Right atrium auricular region (tissue), 2 donors: ENCODE measurements around the gene LCOR. TPM values are rescaled to one million over a fixed set of nuclear protein-coding genes. Genes with fewer than 3 reads are reported as not detected.
"Not testable (repeated sequence)": the region's sequence is repeated elsewhere in the genome, so short reads cannot be mapped to it uniquely, and the experiment has no call there.

Experiments
- DNase-seq: peaks from one replicate; pipeline ENCODE4 v3.0.0-alpha.2; 2019; ENCODE audit warnings: low spot score
- H3K27ac ChIP-seq, 2 donors: fragments of 200-600 bp; sonication (generic); 1 replicate in 1 of 2; 2 replicates in 1 of 2; pipeline ENCODE4 v1.5.1; 2016 to 2019
- H3K27me3 ChIP-seq, 2 donors: fragments of 200-600 bp; sonication (generic); one replicate each; pipeline versions ENCODE4 v1.5.1 to v1.6.0; 2017 to 2019
- H3K36me3 ChIP-seq: fragments of 200-600 bp; sonication (generic); one replicate; pipeline ENCODE4 v1.5.1; 2016
- H3K4me1 ChIP-seq, 2 donors: fragments of 200-600 bp; sonication (generic); one replicate each; pipeline versions ENCODE4 v1.5.1 to v1.6.0; 2017 to 2019
- H3K4me3 ChIP-seq, 2 donors: fragments of 200-600 bp; sonication (generic); 1 replicate in 1 of 2; 2 replicates in 1 of 2; pipeline ENCODE4 v1.5.1; 2017 to 2019; ENCODE audit warnings: mild to moderate bottlenecking in 1 of 2, moderate library complexity in 1 of 2
- H3K9me3 ChIP-seq, 2 donors: fragments of 200-600 bp; sonication (generic); one replicate each; pipeline ENCODE4 v1.5.1; 2019
- total RNA-seq, 2 donors: library from RNA; depleted of rRNA; stranded (reverse); fragments of >200 nt; gene quantifications; one replicate each; pipeline ENCODE4 v1.1.0, GENCODE V29; 2016
- TF ChIP-seq, protein P1 (sequence below), 2 donors: fragments of 200-600 bp; sonication (generic); IDR thresholded peaks; one replicate each; pipeline ENCODE4 v1.5.1; 2019; ENCODE audit warnings: antibody characterized with exemption in 2 of 2

The LCOR gene
- total RNA-seq, 2 donors from 2014 or later, result 10.2 to 12.2 TPM

GRCh38 chr10:96842896-96843723, 11.0 kb downstream of the LCOR start:
- H3K27ac ChIP-seq, result no peak overlapping the region
- H3K4me1 ChIP-seq, result peaks cover 0 to 18% of the 10 kb centered on the region in 2 donors
- H3K9me3 ChIP-seq, result no peaks in the 10 kb centered on the region
- H3K27me3 ChIP-seq, result no peaks in the 10 kb centered on the region
- no peak for DNase-seq
- no peaks in the 10 kb centered on the region for H3K36me3 ChIP-seq
- TF ChIP-seq, protein P1, sequence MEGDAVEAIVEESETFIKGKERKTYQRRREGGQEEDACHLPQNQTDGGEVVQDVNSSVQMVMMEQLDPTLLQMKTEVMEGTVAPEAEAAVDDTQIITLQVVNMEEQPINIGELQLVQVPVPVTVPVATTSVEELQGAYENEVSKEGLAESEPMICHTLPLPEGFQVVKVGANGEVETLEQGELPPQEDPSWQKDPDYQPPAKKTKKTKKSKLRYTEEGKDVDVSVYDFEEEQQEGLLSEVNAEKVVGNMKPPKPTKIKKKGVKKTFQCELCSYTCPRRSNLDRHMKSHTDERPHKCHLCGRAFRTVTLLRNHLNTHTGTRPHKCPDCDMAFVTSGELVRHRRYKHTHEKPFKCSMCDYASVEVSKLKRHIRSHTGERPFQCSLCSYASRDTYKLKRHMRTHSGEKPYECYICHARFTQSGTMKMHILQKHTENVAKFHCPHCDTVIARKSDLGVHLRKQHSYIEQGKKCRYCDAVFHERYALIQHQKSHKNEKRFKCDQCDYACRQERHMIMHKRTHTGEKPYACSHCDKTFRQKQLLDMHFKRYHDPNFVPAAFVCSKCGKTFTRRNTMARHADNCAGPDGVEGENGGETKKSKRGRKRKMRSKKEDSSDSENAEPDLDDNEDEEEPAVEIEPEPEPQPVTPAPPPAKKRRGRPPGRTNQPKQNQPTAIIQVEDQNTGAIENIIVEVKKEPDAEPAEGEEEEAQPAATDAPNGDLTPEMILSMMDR (IDR thresholded peaks at IDR 0.05), result no peak
- no peak overlapping the region for H3K4me3 ChIP-seq

GRCh38 chr10:96843823-96844222, 11.7 kb downstream of the LCOR start:
- Histone ChIP-seq H3K27me3 (no peaks in the 10 kb centered on the region), H3K27ac (no peak overlapping the region), H3K4me3 (no peak overlapping the region), H3K9me3 (no peaks in the 10 kb centered on the region), H3K4me1 (peaks cover 0 to 18% of the 10 kb centered on the region in 2 donors), H3K36me3 (no peaks in the 10 kb centered on the region)
- DNase-seq, result no peak
- TF ChIP-seq, protein P1 (IDR thresholded peaks at IDR 0.05), result no peak

DNA sequence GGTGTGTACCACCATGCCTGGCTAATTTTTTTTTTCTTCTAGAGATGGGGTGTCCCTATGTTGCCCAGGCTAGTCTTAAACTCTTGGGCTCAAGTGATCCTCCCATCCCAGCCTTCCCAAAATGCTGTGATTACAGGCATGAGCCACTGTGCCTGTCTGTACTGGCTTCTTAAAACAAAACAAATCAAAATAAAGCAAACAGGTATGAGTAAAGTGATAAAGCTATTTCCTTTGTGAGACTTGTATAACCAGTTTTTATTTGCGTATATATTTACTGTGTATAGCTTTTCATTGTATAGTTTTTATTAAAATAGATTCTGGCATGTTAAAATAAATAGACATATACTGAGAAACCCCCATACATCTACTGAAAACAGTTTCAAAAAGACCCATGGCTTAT, 14.3 kb downstream of the LCOR start:
- Histone ChIP-seq H3K27me3 (no peaks in the 10 kb centered on the region), H3K36me3 (no peaks in the 10 kb centered on the region), H3K27ac (no peak overlapping the region), H3K4me1 (peaks cover 0 to 29% of the 10 kb centered on the region in 2 donors), H3K4me3 (no peak overlapping the region), H3K9me3 (no peaks in the 10 kb centered on the region)
- TF ChIP-seq, protein P1 (IDR thresholded peaks at IDR 0.05), result no peak
- DNase-seq, result no peak

- no peak overlapping the region for H3K27ac ChIP-seq
- H3K4me3 ChIP-seq, result no peak overlapping the region
- H3K36me3 ChIP-seq, result no peaks in the 10 kb centered on the region
- DNase-seq, result no peak
- peaks cover 0 to 34% of the 10 kb centered on the region in 2 donors for H3K4me1 ChIP-seq
- TF ChIP-seq, protein P1 (IDR thresholded peaks at IDR 0.05), result no peak
- H3K27me3 ChIP-seq, result no peaks in the 10 kb centered on the region
- H3K9me3 ChIP-seq, result no peaks in the 10 kb centered on the region
Observed at GRCh38 chr10:96846926-96847325, 14.8 kb downstream of the LCOR start.

GRCh38 chr10:96847356-96847755, 15.3 kb downstream of the LCOR start:
- H3K9me3 ChIP-seq, H3K27me3 ChIP-seq, H3K27ac ChIP-seq, H3K36me3 ChIP-seq, DNase-seq, H3K4me3 ChIP-seq: not testable (repeated sequence)
- H3K4me1 ChIP-seq, result peaks cover 0 to 34% of the 10 kb centered on the region in 2 donors

- TF ChIP-seq, protein P1 (IDR thresholded peaks at IDR 0.05), result no peak
- no peak overlapping the region for H3K4me3 ChIP-seq
- no peaks in the 10 kb centered on the region for H3K36me3 ChIP-seq
- H3K4me1 ChIP-seq, result peaks cover 0 to 27% of the 10 kb centered on the region in 2 donors
- no peak for DNase-seq
- no peak overlapping the region for H3K27ac ChIP-seq
- no peaks in the 10 kb centered on the region for H3K27me3 ChIP-seq
- no peaks in the 10 kb centered on the region for H3K9me3 ChIP-seq
Observed at GRCh38 chr10:96850113-96850512, 18.0 kb downstream of the LCOR start.
